CD4-positive, alpha-beta memory T cell (primary cell): ENCODE results near the gene CD1E. TPM values are rescaled to one million over a fixed set of nuclear protein-coding genes. Genes with fewer than 3 reads are reported as not detected.

ENCODE experiments used
- CTCF ChIA-PET: fragments of 350-600 bp; sonication (Branson Sonifier 250); formaldehyde crosslinking; loops from one replicate; lab custom pipeline; 2021; ENCODE audit warnings: inconsistent platforms; ENCODE audit not compliant: partially characterized antibody; lab: Charles Lee
- POLR2A ChIA-PET: fragments of 350-600 bp; sonication (Branson Sonifier 250); formaldehyde crosslinking; loops from one replicate; lab custom pipeline; 2021; ENCODE audit not compliant: partially characterized antibody; lab: Charles Lee
- DNase-seq, 5 donors: peaks; one replicate each; pipeline versions ENCODE4 v3.0.0 to v3.0.0-alpha.2; 2020 to 2022; ENCODE audit warnings: mixed read lengths in 1 of 5
- H3K27ac ChIP-seq: one replicate; pipeline ENCODE4 v1.7.0; 2013; ENCODE audit warnings: low read depth, low read length
- H3K27me3 ChIP-seq: 2 replicates; pipeline ENCODE4 v1.7.0; 2013; ENCODE audit warnings: mild to moderate bottlenecking, low read length, moderate library complexity; ENCODE audit not compliant: insufficient read depth
- H3K36me3 ChIP-seq: 2 replicates; pipeline ENCODE4 v1.7.0; 2013; ENCODE audit warnings: mild to moderate bottlenecking, low read length, moderate library complexity; ENCODE audit not compliant: insufficient read depth
- H3K4me1 ChIP-seq: 2 replicates; pipeline ENCODE4 v1.7.0; 2013; ENCODE audit warnings: mild to moderate bottlenecking, low read length, moderate library complexity; ENCODE audit not compliant: insufficient read depth
- H3K4me3 ChIP-seq, 2 donors: one replicate each; pipeline ENCODE4 v1.7.0; 2013; ENCODE audit warnings: low read length in 2 of 2, mild to moderate bottlenecking in 1 of 2
- H3K9me3 ChIP-seq, 2 donors: one replicate each; pipeline ENCODE4 v1.7.0; 2013; ENCODE audit warnings: low read length in 2 of 2, control low read depth in 1 of 2; ENCODE audit not compliant: control insufficient read depth in 1 of 2
- H3K27ac Mint-ChIP-seq, 7 donors: one replicate each; pipeline ENCODE4 v1.8.0; 2020 to 2021; ENCODE audit warnings: mixed read lengths in 7 of 7, mild to moderate bottlenecking in 6 of 7, inconsistent platforms in 3 of 7, moderate library complexity in 3 of 7
- H3K27me3 Mint-ChIP-seq, 2 donors: one replicate each; pipeline ENCODE4 v1.8.0; 2020 to 2021; ENCODE audit warnings: mixed read lengths in 2 of 2
- H3K36me3 Mint-ChIP-seq, 2 donors: one replicate each; pipeline ENCODE4 v1.8.0; 2020 to 2021; ENCODE audit warnings: mixed read lengths in 2 of 2, inconsistent platforms in 1 of 2, mild to moderate bottlenecking in 1 of 2
- H3K4me1 Mint-ChIP-seq, 4 donors: one replicate each; pipeline ENCODE4 v1.8.0; 2020 to 2021; ENCODE audit warnings: mixed read lengths in 4 of 4, mild to moderate bottlenecking in 1 of 4
- H3K4me3 Mint-ChIP-seq, 8 donors: one replicate each; pipeline ENCODE4 v1.8.0; 2020 to 2021; ENCODE audit warnings: mixed read lengths in 8 of 8, mild to moderate bottlenecking in 7 of 8, moderate library complexity in 6 of 8, inconsistent platforms in 3 of 8
- H3K9me3 Mint-ChIP-seq, 8 donors: one replicate each; pipeline ENCODE4 v1.8.0; 2020 to 2021; ENCODE audit warnings: mixed read lengths in 8 of 8, mild to moderate bottlenecking in 5 of 8, inconsistent platforms in 3 of 8, moderate library complexity in 1 of 8
- intact Hi-C: fragments of 100-400 bp; cut with micrococcal nuclease; formaldehyde crosslinking; loops from one replicate; pipeline ENCODE4 v1.15.1; 2023
- polyA plus RNA-seq, 2 donors: library from polyadenylated mRNA; unstranded; fragments of 300-500 nt; fragmentation: Illumina TruSeq; gene quantifications; one replicate each; pipeline ENCODE4 v1.2.3, GENCODE V29; 2021
- total RNA-seq, 2 experiments: library from RNA; stranded (reverse); gene quantifications; one replicate each; pipeline ENCODE4 v1.2.3, GENCODE V29; 2021

CD1E gene
- total and polyA plus RNA-seq, 4 experiments from 2014 or later, result not detected

DNA sequence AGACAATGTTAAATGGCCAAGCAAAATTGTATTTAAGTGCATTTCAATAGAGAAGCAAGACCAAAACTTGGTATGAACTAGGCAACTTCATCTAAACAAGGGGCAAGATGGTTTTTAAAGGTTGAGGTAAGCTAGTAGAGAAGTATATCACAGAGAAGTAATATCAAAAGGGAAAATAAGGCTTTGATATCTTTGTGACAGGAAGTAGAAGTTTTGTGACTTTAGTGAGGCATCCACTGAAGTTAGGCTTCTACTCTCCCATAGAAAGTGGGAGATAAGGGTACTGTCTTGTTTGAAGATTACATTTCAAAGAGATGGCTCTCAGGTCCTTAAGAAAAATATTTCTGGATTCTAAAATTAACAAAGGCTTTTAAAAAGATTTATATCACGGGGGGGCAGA lies 36.6 kb downstream of the CD1E start:
- no peaks in the 10 kb centered on the region for H3K4me1 Mint-ChIP-seq
- H3K36me3 Mint-ChIP-seq, result no peaks in the 10 kb centered on the region
- DNase-seq, result no peak
- intact Hi-C loops, result no loop called here
- no peak overlapping the region for H3K27ac Mint-ChIP-seq
- ChIA-PET POLR2A (no interaction called here), CTCF (no interaction called here)
- no peaks in the 10 kb centered on the region for H3K9me3 ChIP-seq
- peaks cover 8 to 11% of the 10 kb centered on the region in 2 donors for H3K27me3 Mint-ChIP-seq
- H3K36me3 ChIP-seq, result no peaks in the 10 kb centered on the region
- no peaks in the 10 kb centered on the region for H3K4me1 ChIP-seq
- peaks cover 0 to 7% (median under 1%) of the 10 kb centered on the region in 8 donors for H3K9me3 Mint-ChIP-seq
- H3K27ac ChIP-seq, result no peak overlapping the region
- H3K4me3 ChIP-seq, result no peak overlapping the region
- H3K27me3 ChIP-seq, result no peaks in the 10 kb centered on the region
- H3K4me3 Mint-ChIP-seq, result no peak overlapping the region

DNA sequence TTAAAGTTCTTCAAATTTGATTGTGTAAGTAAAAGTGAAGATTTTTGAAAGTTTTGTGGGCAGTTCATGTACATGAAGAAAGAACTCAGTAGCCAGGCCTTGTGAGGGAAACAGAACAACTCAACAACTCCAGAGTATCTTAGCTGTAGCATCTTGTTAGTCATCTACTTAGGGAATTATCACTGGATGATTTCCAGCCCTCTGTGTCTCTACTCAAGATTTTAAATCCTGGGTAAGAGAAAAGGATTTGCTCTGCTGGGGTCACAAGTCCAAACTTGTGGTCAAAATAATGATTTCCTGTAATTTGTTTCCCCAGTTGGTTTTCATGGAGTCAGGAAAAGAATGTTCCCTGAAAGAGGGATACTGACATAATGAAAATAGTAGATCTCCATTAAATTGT lies 37.4 kb downstream of the CD1E start:
- intact Hi-C loops, result no loop called here
- Histone ChIP-seq H3K4me1 (no peaks in the 10 kb centered on the region), H3K4me3 (no peak overlapping the region), H3K27ac (no peak overlapping the region), H3K36me3 (no peaks in the 10 kb centered on the region), H3K9me3 (no peaks in the 10 kb centered on the region), H3K27me3 (no peaks in the 10 kb centered on the region)
- H3K27me3 Mint-ChIP-seq, result peaks cover 10 to 12% of the 10 kb centered on the region in 2 donors
- ChIA-PET CTCF (no interaction called here), POLR2A (no interaction called here)
- H3K9me3 Mint-ChIP-seq, result peaks cover 0 to 7% (median 1%) of the 10 kb centered on the region in 8 donors
- H3K4me3 Mint-ChIP-seq, result no peak overlapping the region
- H3K4me1 Mint-ChIP-seq, result no peaks in the 10 kb centered on the region
- no peaks in the 10 kb centered on the region for H3K36me3 Mint-ChIP-seq
- DNase-seq, result no peak
- H3K27ac Mint-ChIP-seq, result no peak overlapping the region

DNA sequence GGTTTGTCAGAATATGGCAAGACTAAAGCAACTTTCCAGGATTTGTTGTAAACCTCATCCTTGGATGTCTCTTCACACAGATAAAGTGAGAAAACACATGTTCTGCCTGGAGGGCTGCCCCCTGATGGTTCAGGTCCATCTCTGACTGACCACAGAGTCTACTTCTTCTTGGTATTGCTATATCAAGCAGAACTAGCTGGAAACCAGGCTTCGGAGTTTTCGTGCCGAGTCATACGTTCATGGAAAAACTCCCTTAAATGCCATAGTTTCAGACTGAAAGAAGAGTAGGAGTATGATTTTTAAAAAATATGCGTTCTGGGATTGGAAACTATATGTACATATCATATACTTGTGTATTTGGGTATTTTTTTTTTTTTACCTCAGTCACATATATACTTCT lies 39.8 kb downstream of the CD1E start:
- intact Hi-C loops, result no loop called here
- no peaks in the 10 kb centered on the region for H3K4me1 ChIP-seq
- ChIA-PET CTCF (no interaction called here), POLR2A (no interaction called here)
- no peak overlapping the region for H3K4me3 ChIP-seq
- no peak overlapping the region for H3K4me3 Mint-ChIP-seq
- H3K9me3 Mint-ChIP-seq, result peaks cover 0 to 4% (median 0%) of the 10 kb centered on the region in 8 donors
- H3K4me1 Mint-ChIP-seq, result no peaks in the 10 kb centered on the region
- peaks cover 7 to 11% of the 10 kb centered on the region in 2 donors for H3K27me3 Mint-ChIP-seq
- no peak overlapping the region for H3K27ac ChIP-seq
- H3K36me3 ChIP-seq, result no peaks in the 10 kb centered on the region
- no peak for DNase-seq
- H3K27ac Mint-ChIP-seq, result no peak overlapping the region
- H3K36me3 Mint-ChIP-seq, result no peaks in the 10 kb centered on the region
- H3K27me3 ChIP-seq, result no peaks in the 10 kb centered on the region
- H3K9me3 ChIP-seq, result no peaks in the 10 kb centered on the region

DNA sequence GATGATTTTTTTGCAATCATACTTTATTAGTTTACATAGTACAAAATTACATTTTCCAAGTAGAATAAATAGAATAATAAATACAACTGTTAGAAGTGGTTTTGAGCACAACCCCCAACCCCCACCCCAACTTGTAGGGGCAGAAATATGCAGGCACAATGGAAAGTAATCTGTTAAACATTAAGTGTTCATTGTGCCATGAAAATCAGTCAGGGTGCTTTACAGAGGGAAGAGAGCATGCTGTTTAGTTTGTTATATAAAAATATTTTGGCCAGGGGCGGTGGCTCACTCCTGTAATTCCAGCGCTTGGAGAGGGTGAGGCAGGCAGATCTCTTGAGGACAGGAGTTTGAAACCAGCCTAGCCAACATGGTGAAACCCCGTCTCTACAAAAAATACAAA lies 43.0 kb downstream of the CD1E start:
- no peak overlapping the region for H3K4me3 Mint-ChIP-seq
- CTCF ChIA-PET, result no interaction called here

DNA sequence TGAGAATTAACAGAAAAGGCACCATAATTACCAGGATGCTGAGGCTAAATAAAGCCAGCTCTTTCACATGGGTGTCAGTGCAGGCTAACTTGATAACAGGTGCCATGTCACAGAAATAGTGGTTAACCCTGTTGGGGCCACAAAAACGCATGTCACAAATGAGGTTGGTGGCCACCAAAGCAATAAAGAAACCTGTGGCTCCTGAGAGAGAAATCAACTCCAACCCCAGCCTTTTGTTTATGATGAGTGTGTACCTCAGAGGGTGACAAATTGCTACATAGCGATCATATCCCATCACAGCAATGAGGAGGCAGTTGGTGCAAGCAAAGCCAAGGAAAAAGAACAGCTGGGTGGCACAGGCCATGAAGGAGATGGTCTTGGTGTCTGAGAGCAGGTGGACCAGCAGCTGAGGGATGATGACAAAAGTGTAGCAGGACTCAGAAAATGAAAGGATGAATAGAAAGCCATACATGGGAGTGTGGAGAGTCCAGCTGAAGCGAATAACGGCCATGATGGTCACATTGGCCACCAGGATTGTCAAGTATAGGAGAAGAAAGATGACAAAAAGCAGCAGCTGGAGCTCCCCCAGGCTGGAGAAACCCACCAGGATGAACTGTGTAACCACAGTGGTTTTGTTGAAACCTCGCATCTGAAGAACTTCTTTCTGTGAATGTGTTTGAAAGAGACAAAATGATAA lies 45.3 kb downstream of the CD1E start, which contains the start of gene OR10T2:
Gene OR10T2, minus strand, starts transcription at position 649 of the 697 bp plus-strand sequence. Its CDS starts 0 bp downstream, at position 649.
- H3K4me3 Mint-ChIP-seq, result no peak within 1 kb of the TSS
- H3K4me1 ChIP-seq, result no peaks in the 10 kb centered on the region
- H3K27me3 Mint-ChIP-seq, result peaks cover 7 to 13% of the 10 kb centered on the region in 2 donors
- no peak within 1 kb of the TSS for H3K27ac ChIP-seq
- POLR2A ChIA-PET, result no interaction called here
- no peaks in the 10 kb centered on the region for H3K4me1 Mint-ChIP-seq
- CTCF ChIA-PET, result no interaction called here
- no peaks in the 10 kb centered on the region for H3K36me3 ChIP-seq
- peaks cover 5% of the 10 kb centered on the region for H3K27me3 ChIP-seq
- no peak for DNase-seq
- no peak within 1 kb of the TSS for H3K4me3 ChIP-seq
- intact Hi-C loops, result no loop called here
- H3K27ac Mint-ChIP-seq, result no peak within 1 kb of the TSS
- no peaks in the 10 kb centered on the region for H3K9me3 ChIP-seq
- no peaks in the 10 kb centered on the region for H3K36me3 Mint-ChIP-seq
- H3K9me3 Mint-ChIP-seq, result peaks cover 0 to 4% (median 0%) of the 10 kb centered on the region in 8 donors

More for the DNA sequence above, 43.0 kb downstream of the CD1E start:
- intact Hi-C loops, result no loop called here
- H3K36me3 ChIP-seq, result no peaks in the 10 kb centered on the region
- Mint-ChIP-seq H3K27me3 (peaks cover 9 to 16% of the 10 kb centered on the region in 2 donors), H3K9me3 (peaks cover 0 to 4% (median 0%) of the 10 kb centered on the region in 8 donors), H3K36me3 (no peaks in the 10 kb centered on the region), H3K27ac (no peak overlapping the region), H3K4me1 (no peaks in the 10 kb centered on the region)
- H3K27ac ChIP-seq, result no peak overlapping the region
- no peaks in the 10 kb centered on the region for H3K4me1 ChIP-seq
- peaks cover 5% of the 10 kb centered on the region for H3K27me3 ChIP-seq
- H3K9me3 ChIP-seq, result no peaks in the 10 kb centered on the region
- no peak for DNase-seq
- no peak overlapping the region for H3K4me3 ChIP-seq
- POLR2A ChIA-PET, result no interaction called here

DNA sequence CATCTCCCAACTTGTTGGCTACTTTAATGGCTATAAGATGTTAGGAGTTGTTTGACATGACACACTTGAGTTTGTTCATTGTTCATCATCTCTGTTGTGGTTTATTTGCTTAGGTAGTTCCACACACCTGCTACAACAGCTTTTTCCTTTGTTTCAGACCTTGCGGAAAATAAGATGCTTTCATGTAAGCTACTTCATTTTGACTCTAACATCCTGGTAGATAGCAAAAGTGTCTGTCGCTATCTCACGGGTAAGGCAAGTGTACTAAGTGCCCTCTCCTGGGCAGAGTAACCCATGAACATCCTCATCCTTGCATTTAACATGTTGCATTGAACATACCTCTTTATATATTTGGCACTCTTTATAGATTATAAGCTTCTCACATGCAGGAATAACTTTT lies 47.2 kb downstream of the CD1E start:
- no peak overlapping the region for H3K27ac ChIP-seq
- no peaks in the 10 kb centered on the region for H3K9me3 ChIP-seq
- H3K4me3 Mint-ChIP-seq, result no peak overlapping the region
- ChIA-PET POLR2A (no interaction called here), CTCF (interaction anchor here (0.9 kb wide), 1 partner anchor 9 kb away, joined by 3 read pairs; no protein-coding TSS in a partner anchor)
- intact Hi-C loops, result no loop called here
- no peaks in the 10 kb centered on the region for H3K36me3 Mint-ChIP-seq
- no peaks in the 10 kb centered on the region for H3K4me1 ChIP-seq
- H3K9me3 Mint-ChIP-seq, result no peaks in the 10 kb centered on the region
- H3K36me3 ChIP-seq, result no peaks in the 10 kb centered on the region
- H3K4me3 ChIP-seq, result no peak overlapping the region
- H3K27me3 ChIP-seq, result peaks cover 5% of the 10 kb centered on the region
- no peak overlapping the region for H3K27ac Mint-ChIP-seq
- no peak for DNase-seq
- H3K4me1 Mint-ChIP-seq, result no peaks in the 10 kb centered on the region
- H3K27me3 Mint-ChIP-seq, result peaks cover 0 to 14% of the 10 kb centered on the region in 2 donors

DNA sequence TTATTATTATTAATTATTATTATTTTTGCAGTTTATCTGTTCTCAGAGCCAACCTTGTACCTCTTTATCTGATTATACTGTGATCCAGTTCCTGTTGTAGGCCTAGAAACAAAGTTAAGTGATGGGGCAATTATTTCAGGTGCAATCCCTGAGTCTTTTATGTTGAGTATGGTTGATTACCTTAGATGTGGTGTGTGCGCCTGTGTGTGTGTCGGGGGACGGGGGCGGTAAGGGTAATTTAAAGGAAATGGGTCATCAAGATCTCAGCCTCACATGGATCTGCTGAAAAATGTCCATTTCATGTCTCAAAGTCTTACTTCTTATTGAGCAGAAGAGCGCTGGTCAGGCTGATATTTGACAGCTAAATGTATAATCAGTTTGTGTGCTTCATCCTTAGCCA lies 53.4 kb downstream of the CD1E start:
- Mint-ChIP-seq H3K27ac (no peak overlapping the region), H3K36me3 (no peaks in the 10 kb centered on the region), H3K4me3 (no peak overlapping the region), H3K4me1 (no peaks in the 10 kb centered on the region), H3K27me3 (peaks cover 0 to 8% of the 10 kb centered on the region in 2 donors), H3K9me3 (peaks cover 0 to 4% (median 0%) of the 10 kb centered on the region in 8 donors)
- ChIA-PET POLR2A (no interaction called here), CTCF (no interaction called here)
- Histone ChIP-seq H3K4me3 (no peak overlapping the region), H3K27ac (no peak overlapping the region), H3K9me3 (no peaks in the 10 kb centered on the region), H3K4me1 (no peaks in the 10 kb centered on the region), H3K36me3 (no peaks in the 10 kb centered on the region), H3K27me3 (no peaks in the 10 kb centered on the region)
- DNase-seq, result no peak
- intact Hi-C loops, result no loop called here
